ENCODE results near the gene VCAN.

VCAN gene

GRCh38 chr5:83540105-83540504, 68.6 kb downstream of the VCAN start:
- H3K79me1 ChIP-seq (ENCODE audit: low read depth, low read length), result no peaks in the 10 kb centered on the region
- no peaks in the 10 kb centered on the region for H3K27me3 ChIP-seq (ENCODE audit: control insufficient read depth in 3 of 3, insufficient read depth in 3 of 3, low read depth in 1 of 3, low read length in 3 of 3)
- no peak overlapping the region for H3K4me2 ChIP-seq (ENCODE audit: insufficient read depth, low read length, poor library complexity, severe bottlenecking)
- H3K36me3 ChIP-seq (replicated peaks in 1 of 2; ENCODE audit: control insufficient read depth in 2 of 2, insufficient read depth in 2 of 2, low read length in 2 of 2), result peaks cover 18 to 100% of the 10 kb centered on the region in 2 donors
- peaks cover 12 to 32% of the 10 kb centered on the region in 2 donors for H3K9me3 ChIP-seq (replicated peaks in 1 of 2; ENCODE audit: control insufficient read depth in 2 of 2, insufficient read depth in 1 of 2, low read depth in 1 of 2, low read length in 2 of 2)
- no peak overlapping the region for H2BK120ac ChIP-seq (ENCODE audit: low read depth, low read length)
- H3K27ac ChIP-seq (replicated peaks; ENCODE audit: low read length), result no peak overlapping the region
- H4K91ac ChIP-seq (ENCODE audit: low read depth, low read length, poor library complexity), result no peak overlapping the region
- H2AFZ ChIP-seq (ENCODE audit: low read length), result no peak overlapping the region
- no peak overlapping the region for H3K23ac ChIP-seq (ENCODE audit: low read depth, low read length, poor library complexity)
- no peak overlapping the region for H3K4me3 ChIP-seq (ENCODE audit: low read length in 2 of 2)
- WGBS, 2 donors (ENCODE audit: extremely low coverage in 2 of 2, insufficient read length in 2 of 2, insufficient replicate concordance in 1 of 2), result no CpG with 5 or more reads among the region's 2 CpGs
- H3K4ac ChIP-seq (ENCODE audit: low read length), result no peak overlapping the region
- H2AK5ac ChIP-seq (ENCODE audit: low read depth, low read length), result no peak overlapping the region
- no peak overlapping the region for H2BK15ac ChIP-seq (ENCODE audit: low read length)
- no peak overlapping the region for H4K8ac ChIP-seq (ENCODE audit: low read depth, low read length)
- H2BK5ac ChIP-seq (ENCODE audit: low read length), result no peak overlapping the region
- no peaks in the 10 kb centered on the region for H3K4me1 ChIP-seq (ENCODE audit: control insufficient read depth in 2 of 2, insufficient read depth in 1 of 2, low read depth in 1 of 2, low read length in 2 of 2)
- H3K9ac ChIP-seq (ENCODE audit: low read depth, low read length, poor library complexity), result no peak overlapping the region
- no peak overlapping the region for H2BK12ac ChIP-seq (ENCODE audit: low read length)
- H3K14ac ChIP-seq (ENCODE audit: low read length), result no peak overlapping the region
- DNase-seq (ENCODE audit: low spot score), result no peak
- no peak overlapping the region for H3K18ac ChIP-seq (ENCODE audit: low read length)

DNA sequence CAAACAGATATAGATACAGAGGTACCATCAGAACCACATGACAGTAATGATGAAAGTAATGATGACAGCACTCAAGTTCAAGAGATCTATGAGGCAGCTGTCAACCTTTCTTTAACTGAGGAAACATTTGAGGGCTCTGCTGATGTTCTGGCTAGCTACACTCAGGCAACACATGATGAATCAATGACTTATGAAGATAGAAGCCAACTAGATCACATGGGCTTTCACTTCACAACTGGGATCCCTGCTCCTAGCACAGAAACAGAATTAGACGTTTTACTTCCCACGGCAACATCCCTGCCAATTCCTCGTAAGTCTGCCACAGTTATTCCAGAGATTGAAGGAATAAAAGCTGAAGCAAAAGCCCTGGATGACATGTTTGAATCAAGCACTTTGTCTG, 69.2 kb downstream of the VCAN start:
- H3K36me3 ChIP-seq (replicated peaks in 1 of 2; ENCODE audit: control insufficient read depth in 2 of 2, insufficient read depth in 2 of 2, low read length in 2 of 2), result peaks cover 18 to 100% of the 10 kb centered on the region in 2 donors
- no peak overlapping the region for H3K4ac ChIP-seq (ENCODE audit: low read length)
- no peak overlapping the region for H2BK15ac ChIP-seq (ENCODE audit: low read length)
- H3K4me3 ChIP-seq (ENCODE audit: low read length in 2 of 2), result no peak overlapping the region
- H3K79me1 ChIP-seq (ENCODE audit: low read depth, low read length), result no peaks in the 10 kb centered on the region
- H4K8ac ChIP-seq (ENCODE audit: low read depth, low read length), result no peak overlapping the region
- DNase-seq (ENCODE audit: low spot score), result no peak
- H3K27ac ChIP-seq (replicated peaks; ENCODE audit: low read length), result no peak overlapping the region
- H2BK120ac ChIP-seq (ENCODE audit: low read depth, low read length), result no peak overlapping the region
- H3K4me2 ChIP-seq (ENCODE audit: insufficient read depth, low read length, poor library complexity, severe bottlenecking), result no peak overlapping the region
- H2AFZ ChIP-seq (ENCODE audit: low read length), result no peak overlapping the region
- no peak overlapping the region for H3K9ac ChIP-seq (ENCODE audit: low read depth, low read length, poor library complexity)
- H2AK5ac ChIP-seq (ENCODE audit: low read depth, low read length), result no peak overlapping the region
- H3K23ac ChIP-seq (ENCODE audit: low read depth, low read length, poor library complexity), result no peak overlapping the region
- no peak overlapping the region for H2BK5ac ChIP-seq (ENCODE audit: low read length)
- H4K91ac ChIP-seq (ENCODE audit: low read depth, low read length, poor library complexity), result no peak overlapping the region
- peaks cover 12 to 32% of the 10 kb centered on the region in 2 donors for H3K9me3 ChIP-seq (replicated peaks in 1 of 2; ENCODE audit: control insufficient read depth in 2 of 2, insufficient read depth in 1 of 2, low read depth in 1 of 2, low read length in 2 of 2)
- no peak overlapping the region for H2BK12ac ChIP-seq (ENCODE audit: low read length)
- H3K27me3 ChIP-seq (ENCODE audit: control insufficient read depth in 3 of 3, insufficient read depth in 3 of 3, low read depth in 1 of 3, low read length in 3 of 3), result no peaks in the 10 kb centered on the region
- H3K4me1 ChIP-seq (ENCODE audit: control insufficient read depth in 2 of 2, insufficient read depth in 1 of 2, low read depth in 1 of 2, low read length in 2 of 2), result no peaks in the 10 kb centered on the region
- no CpG with 5 or more reads among the region's 3 CpGs for WGBS, 2 donors (ENCODE audit: extremely low coverage in 2 of 2, insufficient read length in 2 of 2, insufficient replicate concordance in 1 of 2)
- no peak overlapping the region for H3K18ac ChIP-seq (ENCODE audit: low read length)
- no peak overlapping the region for H3K14ac ChIP-seq (ENCODE audit: low read length)

DNA sequence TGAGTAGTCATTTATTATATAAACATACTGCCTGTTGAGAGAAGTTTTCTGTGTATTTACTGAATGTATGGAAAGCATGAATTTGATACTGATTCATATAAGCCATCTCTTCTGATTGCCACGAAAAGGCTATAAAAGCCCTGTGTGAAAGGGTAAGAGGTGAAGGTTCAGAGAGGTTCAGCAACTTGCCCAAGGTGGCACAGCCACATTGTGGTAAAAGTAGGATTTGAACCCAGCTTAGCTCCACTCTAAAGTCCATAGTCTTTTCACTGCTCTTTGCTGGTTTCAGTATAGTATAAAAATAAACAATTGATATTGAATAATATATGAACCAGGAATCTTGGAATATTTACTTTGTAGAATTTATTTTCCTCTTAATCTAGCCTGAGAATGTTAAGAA, 71.3 kb downstream of the VCAN start:
- Histone ChIP-seq H3K4me2 (ENCODE audit: insufficient read depth, low read length, poor library complexity, severe bottlenecking) (no peak overlapping the region), H3K4ac (ENCODE audit: low read length) (no peak overlapping the region), H2BK120ac (ENCODE audit: low read depth, low read length) (no peak overlapping the region), H3K79me1 (ENCODE audit: low read depth, low read length) (no peaks in the 10 kb centered on the region), H3K9ac (ENCODE audit: low read depth, low read length, poor library complexity) (no peak overlapping the region), H3K23ac (ENCODE audit: low read depth, low read length, poor library complexity) (no peak overlapping the region), H2BK12ac (ENCODE audit: low read length) (no peak overlapping the region), H2AK5ac (ENCODE audit: low read depth, low read length) (no peak overlapping the region), H3K18ac (ENCODE audit: low read length) (no peak overlapping the region), H4K91ac (ENCODE audit: low read depth, low read length, poor library complexity) (no peak overlapping the region), H2BK15ac (ENCODE audit: low read length) (no peak overlapping the region), H3K9me3 (replicated peaks in 1 of 2; ENCODE audit: control insufficient read depth in 2 of 2, insufficient read depth in 1 of 2, low read depth in 1 of 2, low read length in 2 of 2) (peaks cover 12 to 27% of the 10 kb centered on the region in 2 donors), H3K4me3 (ENCODE audit: low read length in 2 of 2) (no peak overlapping the region), H3K4me1 (ENCODE audit: control insufficient read depth in 2 of 2, insufficient read depth in 1 of 2, low read depth in 1 of 2, low read length in 2 of 2) (no peaks in the 10 kb centered on the region), H2AFZ (ENCODE audit: low read length) (no peak overlapping the region), H3K14ac (ENCODE audit: low read length) (no peak overlapping the region), H4K8ac (ENCODE audit: low read depth, low read length) (no peak overlapping the region), H2BK5ac (ENCODE audit: low read length) (no peak overlapping the region), H3K27me3 (ENCODE audit: control insufficient read depth in 3 of 3, insufficient read depth in 3 of 3, low read depth in 1 of 3, low read length in 3 of 3) (no peaks in the 10 kb centered on the region), H3K27ac (replicated peaks; ENCODE audit: low read length) (no peak overlapping the region), H3K36me3 (replicated peaks in 1 of 2; ENCODE audit: control insufficient read depth in 2 of 2, insufficient read depth in 2 of 2, low read length in 2 of 2) (peaks cover 18 to 100% of the 10 kb centered on the region in 2 donors)
- DNase-seq (ENCODE audit: low spot score), result no peak
- no CpG with 5 or more reads among the region's 1 CpG for WGBS, 2 donors (ENCODE audit: extremely low coverage in 2 of 2, insufficient read length in 2 of 2, insufficient replicate concordance in 1 of 2)

DNA sequence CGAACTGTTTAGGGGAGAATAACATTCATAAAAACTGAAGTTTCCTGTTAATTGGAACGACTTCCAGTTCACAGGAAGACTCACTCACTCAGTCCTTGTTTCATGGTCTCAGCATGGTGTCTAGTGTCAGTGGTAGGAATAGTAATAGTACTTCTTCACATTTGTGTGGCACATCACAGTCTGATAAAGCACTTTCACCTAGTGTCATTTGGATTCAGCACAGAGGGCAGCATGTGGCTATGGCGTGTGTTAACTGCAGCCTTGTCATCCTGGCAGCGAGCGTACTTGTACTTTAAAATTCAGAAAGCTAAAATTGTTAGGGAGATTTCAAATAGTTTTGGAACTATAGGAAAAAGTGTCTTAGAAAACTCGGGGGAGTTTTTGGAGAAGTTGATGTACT, 72.4 kb downstream of the VCAN start:
- Histone ChIP-seq H2BK12ac (ENCODE audit: low read length) (no peak overlapping the region), H3K36me3 (replicated peaks in 1 of 2; ENCODE audit: control insufficient read depth in 2 of 2, insufficient read depth in 2 of 2, low read length in 2 of 2) (peaks cover 11 to 100% of the 10 kb centered on the region in 2 donors), H3K9ac (ENCODE audit: low read depth, low read length, poor library complexity) (no peak overlapping the region), H4K91ac (ENCODE audit: low read depth, low read length, poor library complexity) (no peak overlapping the region), H2AK5ac (ENCODE audit: low read depth, low read length) (no peak overlapping the region), H2BK5ac (ENCODE audit: low read length) (no peak overlapping the region), H3K79me1 (ENCODE audit: low read depth, low read length) (no peaks in the 10 kb centered on the region), H3K9me3 (replicated peaks in 1 of 2; ENCODE audit: control insufficient read depth in 2 of 2, insufficient read depth in 1 of 2, low read depth in 1 of 2, low read length in 2 of 2) (peaks cover 7 to 19% of the 10 kb centered on the region in 2 donors), H3K4me3 (ENCODE audit: low read length in 2 of 2) (no peak overlapping the region), H3K23ac (ENCODE audit: low read depth, low read length, poor library complexity) (no peak overlapping the region), H3K18ac (ENCODE audit: low read length) (no peak overlapping the region), H3K14ac (ENCODE audit: low read length) (no peak overlapping the region), H4K8ac (ENCODE audit: low read depth, low read length) (no peak overlapping the region), H2BK120ac (ENCODE audit: low read depth, low read length) (no peak overlapping the region), H3K27ac (replicated peaks; ENCODE audit: low read length) (no peak overlapping the region), H2BK15ac (ENCODE audit: low read length) (no peak overlapping the region), H3K27me3 (ENCODE audit: control insufficient read depth in 3 of 3, insufficient read depth in 3 of 3, low read depth in 1 of 3, low read length in 3 of 3) (no peaks in the 10 kb centered on the region), H3K4me2 (ENCODE audit: insufficient read depth, low read length, poor library complexity, severe bottlenecking) (no peak overlapping the region), H2AFZ (ENCODE audit: low read length) (no peak overlapping the region), H3K4me1 (ENCODE audit: control insufficient read depth in 2 of 2, insufficient read depth in 1 of 2, low read depth in 1 of 2, low read length in 2 of 2) (no peaks in the 10 kb centered on the region), H3K4ac (ENCODE audit: low read length) (no peak overlapping the region)
- no CpG with 5 or more reads among the region's 6 CpGs for WGBS, 2 donors (ENCODE audit: extremely low coverage in 2 of 2, insufficient read length in 2 of 2, insufficient replicate concordance in 1 of 2)
- DNase-seq (ENCODE audit: low spot score), result no peak

Measured in neuronal stem cell (in vitro differentiated cells).